ENCODE data around the gene GLCCI1.
"Not testable (repeated sequence)": the region's sequence is repeated elsewhere in the genome, so short reads cannot be mapped to it uniquely, and the experiment has no call there.

Gene GLCCI1

GRCh38 chr7:8094164-8095140 lies 125.9 kb downstream of the GLCCI1 start:
- no peak for DNase-seq (ENCODE audit: low read depth, low spot score)

GRCh38 chr7:8101292-8101691 lies 132.7 kb downstream of the GLCCI1 start:
- not testable (repeated sequence) for DNase-seq (ENCODE audit: low read depth, low spot score)

- DNase-seq (ENCODE audit: low read depth, low spot score): no peak
These were observed 134.7 kb downstream of the GLCCI1 start for GRCh38 chr7:8103282-8103681.

- DNase-seq (ENCODE audit: low read depth, low spot score): no peak
These were observed 137.0 kb downstream of the GLCCI1 start for GRCh38 chr7:8105449-8106095.

GRCh38 chr7:8109196-8110022 lies 140.8 kb downstream of the GLCCI1 start:
- DNase-seq (ENCODE audit: low read depth, low spot score): no peak

- DNase-seq (ENCODE audit: low read depth, low spot score): no peak
These were observed 142.8 kb downstream of the GLCCI1 start for GRCh38 chr7:8111282-8111960.

GRCh38 chr7:8112685-8113084 lies 144.1 kb downstream of the GLCCI1 start:
- DNase-seq (ENCODE audit: low read depth, low spot score): no peak

- DNase-seq (ENCODE audit: low read depth, low spot score): no peak
These were observed 144.6 kb downstream of the GLCCI1 start for GRCh38 chr7:8113184-8113583.

GRCh38 chr7:8114175-8114574 lies 145.6 kb downstream of the GLCCI1 start:
- no peak for DNase-seq (ENCODE audit: low read depth, low spot score)

- DNase-seq (ENCODE audit: low read depth, low spot score): no peak
These were observed 147.2 kb downstream of the GLCCI1 start for GRCh38 chr7:8115547-8116402.

- no peak for DNase-seq (ENCODE audit: low read depth, low spot score)
These were observed 148.6 kb downstream of the GLCCI1 start for GRCh38 chr7:8117195-8117594.

GRCh38 chr7:8119262-8119661 lies 150.7 kb downstream of the GLCCI1 start:
- DNase-seq (ENCODE audit: low read depth, low spot score): no peak

- DNase-seq (ENCODE audit: low read depth, low spot score): no peak
These were observed 151.9 kb downstream of the GLCCI1 start for GRCh38 chr7:8120390-8121058.

GRCh38 chr7:8121243-8121642 lies 152.6 kb downstream of the GLCCI1 start:
- DNase-seq (ENCODE audit: low read depth, low spot score): no peak

- peak; percentile 54 for DNase-seq (ENCODE audit: low read depth, low spot score)
These were observed 157.3 kb downstream of the GLCCI1 start for GRCh38 chr7:8125680-8126444.

- DNase-seq (ENCODE audit: low read depth, low spot score): no peak
These were observed 158.1 kb downstream of the GLCCI1 start for GRCh38 chr7:8126601-8127167.

GRCh38 chr7:8128449-8129317 lies 160.1 kb downstream of the GLCCI1 start:
- DNase-seq (ENCODE audit: low read depth, low spot score): no peak

- DNase-seq (ENCODE audit: low read depth, low spot score): no peak
These were observed 160.7 kb downstream of the GLCCI1 start for GRCh38 chr7:8129318-8129659.
